MM.1S (cell line): ENCODE measurements around the gene C10orf120.

ENCODE experiments used
- DNase-seq: peaks from one replicate; pipeline ENCODE4 v3.0.0-alpha.2; 2015
- H2AFZ ChIP-seq: fragments of 300-600 bp; sonication (generic); 2 replicates; pipeline ENCODE4 v1.6.0; 2016; ENCODE audit warnings: antibody characterized with exemption, low read length
- H3F3A ChIP-seq: fragments of 300-600 bp; sonication (generic); 2 replicates; pipeline ENCODE4 v1.6.1; 2016; ENCODE audit warnings: mild to moderate bottlenecking, antibody characterized with exemption, low read length, moderate library complexity, mixed read lengths; ENCODE audit not compliant: insufficient read depth
- H3K27ac ChIP-seq: fragments of 300-600 bp; sonication (generic); 2 replicates; pipeline ENCODE4 v1.5.1; 2016; ENCODE audit warnings: mild to moderate bottlenecking, low read length
- H3K27me3 ChIP-seq: fragments of 300-600 bp; sonication (generic); replicated peaks from 2 replicates; pipeline ENCODE4 v1.6.0; 2016; ENCODE audit warnings: low read length; ENCODE audit not compliant: insufficient read depth
- H3K36me3 ChIP-seq: fragments of 300-600 bp; sonication (generic); replicated peaks from 2 replicates; pipeline ENCODE4 v1.6.1; 2016; ENCODE audit warnings: mild to moderate bottlenecking, low read length, mixed read lengths; ENCODE audit not compliant: insufficient read depth
- H3K4me1 ChIP-seq: fragments of 300-600 bp; sonication (generic); 2 replicates; pipeline ENCODE4 v1.6.1; 2016; ENCODE audit warnings: low read length, mixed read lengths
- H3K4me2 ChIP-seq: fragments of 300-600 bp; sonication (generic); 2 replicates; pipeline ENCODE4 v1.6.0; 2016; ENCODE audit warnings: low read depth, low read length
- H3K4me3 ChIP-seq: fragments of 300-600 bp; sonication (generic); 2 replicates; pipeline ENCODE4 v1.5.1; 2016; ENCODE audit warnings: low read length, mixed read lengths
- H3K79me2 ChIP-seq: fragments of 300-600 bp; sonication (generic); 2 replicates; pipeline ENCODE4 v1.6.1; 2016; ENCODE audit warnings: mixed run types, low read length, mixed read lengths
- H3K9ac ChIP-seq: fragments of 300-600 bp; sonication (generic); 2 replicates; pipeline ENCODE4 v1.6.1; 2016; ENCODE audit warnings: low read length, mixed read lengths
- H3K9me2 ChIP-seq: fragments of 300-600 bp; sonication (generic); replicated peaks from 2 replicates; pipeline ENCODE4 v1.6.1; 2016; ENCODE audit warnings: mild to moderate bottlenecking, low read length, mixed read lengths; ENCODE audit not compliant: insufficient read depth
- H3K9me3 ChIP-seq: fragments of 300-600 bp; sonication (generic); replicated peaks from 2 replicates; pipeline ENCODE4 v1.6.1; 2016; ENCODE audit warnings: mild to moderate bottlenecking, low read length, mixed read lengths; ENCODE audit not compliant: insufficient read depth
- H4K20me1 ChIP-seq: fragments of 300-600 bp; sonication (generic); 2 replicates; pipeline ENCODE4 v1.6.1; 2016; ENCODE audit warnings: mild to moderate bottlenecking, low read length, moderate library complexity, mixed read lengths; ENCODE audit not compliant: insufficient read depth
- EZH2 ChIP-seq: fragments of 300-600 bp; sonication (generic); optimal IDR thresholded peaks from 2 replicates; pipeline ENCODE3; 2017; ENCODE audit warnings: low read depth, mild to moderate bottlenecking, antibody characterized with exemption, low read length, mixed read lengths
- EZH2phosphoT487 ChIP-seq: fragments of 300-600 bp; sonication (generic); IDR thresholded peaks from 2 replicates; pipeline ENCODE4 v1.6.1; 2018; ENCODE audit warnings: antibody characterized with exemption, low read length
- TF ChIP-seq, protein P1 (sequence below): fragments of 300-600 bp; sonication (generic); IDR thresholded peaks from 2 replicates; pipeline ENCODE4 v1.5.1; 2016; ENCODE audit warnings: antibody characterized with exemption, low read length, mixed read lengths

The C10orf120 gene

DNA sequence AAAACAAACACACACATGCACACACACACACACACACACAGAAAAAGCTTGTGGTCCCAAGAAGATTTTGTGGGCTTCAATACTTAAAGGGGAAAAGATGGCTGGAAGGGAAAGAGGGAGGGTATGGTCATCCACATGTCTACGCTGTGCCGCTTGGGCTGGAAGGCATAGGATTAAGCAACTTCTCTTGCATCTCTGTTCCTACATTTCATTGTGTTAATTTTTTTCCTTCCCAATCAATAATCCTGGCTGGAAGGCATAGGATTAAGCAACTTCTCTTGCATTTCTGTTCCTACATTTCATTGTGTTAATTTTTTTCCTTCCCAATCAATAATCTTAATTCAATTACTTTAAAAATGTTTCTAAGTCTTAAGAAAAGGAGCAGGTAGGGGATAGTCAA, 30.6 kb downstream of the C10orf120 start:
- Histone ChIP-seq H3K4me2 (no peak overlapping the region), H3K27ac (no peak overlapping the region), H3K4me1 (no peaks in the 10 kb centered on the region), H3K36me3 (no peaks in the 10 kb centered on the region), H3K79me2 (no peaks in the 10 kb centered on the region), H3K9ac (no peak overlapping the region), H3K9me3 (no peaks in the 10 kb centered on the region), H3K4me3 (no peak overlapping the region), H4K20me1 (no peaks in the 10 kb centered on the region), H2AFZ (no peak overlapping the region), H3F3A (no peaks in the 10 kb centered on the region), H3K27me3 (no peaks in the 10 kb centered on the region), H3K9me2 (no peaks in the 10 kb centered on the region)
- TF ChIP-seq EZH2phosphoT487: no peak
- no peak for TF ChIP-seq EZH2
- DNase-seq: no peak

DNA sequence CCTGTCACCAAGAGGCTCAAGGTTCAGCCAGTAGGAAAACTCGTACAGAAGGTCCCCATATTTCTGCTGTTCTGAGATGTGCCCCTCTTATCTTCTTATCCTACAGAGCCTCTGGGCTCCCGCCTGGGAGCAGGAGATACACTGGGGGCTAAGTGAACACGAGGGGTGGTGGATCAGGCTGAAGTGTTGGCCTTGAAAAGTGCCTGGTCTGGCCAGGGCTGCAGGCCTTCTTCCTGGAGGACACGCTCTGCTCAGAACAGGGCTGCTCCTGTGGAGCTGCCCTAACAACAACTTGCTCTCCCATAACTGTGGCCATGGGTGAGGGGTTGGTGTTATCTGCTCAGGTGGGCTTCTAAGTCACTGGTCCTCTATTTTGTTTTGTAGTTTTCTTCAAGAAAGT, 33.7 kb downstream of the C10orf120 start:
- Histone ChIP-seq H3K9me3 (no peaks in the 10 kb centered on the region), H3F3A (no peaks in the 10 kb centered on the region), H3K4me3 (no peak overlapping the region), H4K20me1 (no peaks in the 10 kb centered on the region), H3K9ac (no peak overlapping the region), H3K27me3 (no peaks in the 10 kb centered on the region), H3K79me2 (no peaks in the 10 kb centered on the region), H3K36me3 (no peaks in the 10 kb centered on the region), H3K27ac (no peak overlapping the region), H3K9me2 (no peaks in the 10 kb centered on the region), H3K4me2 (no peak overlapping the region), H2AFZ (no peak overlapping the region), H3K4me1 (no peaks in the 10 kb centered on the region)
- DNase-seq: no peak
- no peak for TF ChIP-seq EZH2phosphoT487
- no peak for TF ChIP-seq EZH2
- TF ChIP-seq, protein P1, sequence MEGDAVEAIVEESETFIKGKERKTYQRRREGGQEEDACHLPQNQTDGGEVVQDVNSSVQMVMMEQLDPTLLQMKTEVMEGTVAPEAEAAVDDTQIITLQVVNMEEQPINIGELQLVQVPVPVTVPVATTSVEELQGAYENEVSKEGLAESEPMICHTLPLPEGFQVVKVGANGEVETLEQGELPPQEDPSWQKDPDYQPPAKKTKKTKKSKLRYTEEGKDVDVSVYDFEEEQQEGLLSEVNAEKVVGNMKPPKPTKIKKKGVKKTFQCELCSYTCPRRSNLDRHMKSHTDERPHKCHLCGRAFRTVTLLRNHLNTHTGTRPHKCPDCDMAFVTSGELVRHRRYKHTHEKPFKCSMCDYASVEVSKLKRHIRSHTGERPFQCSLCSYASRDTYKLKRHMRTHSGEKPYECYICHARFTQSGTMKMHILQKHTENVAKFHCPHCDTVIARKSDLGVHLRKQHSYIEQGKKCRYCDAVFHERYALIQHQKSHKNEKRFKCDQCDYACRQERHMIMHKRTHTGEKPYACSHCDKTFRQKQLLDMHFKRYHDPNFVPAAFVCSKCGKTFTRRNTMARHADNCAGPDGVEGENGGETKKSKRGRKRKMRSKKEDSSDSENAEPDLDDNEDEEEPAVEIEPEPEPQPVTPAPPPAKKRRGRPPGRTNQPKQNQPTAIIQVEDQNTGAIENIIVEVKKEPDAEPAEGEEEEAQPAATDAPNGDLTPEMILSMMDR: no peak

DNA sequence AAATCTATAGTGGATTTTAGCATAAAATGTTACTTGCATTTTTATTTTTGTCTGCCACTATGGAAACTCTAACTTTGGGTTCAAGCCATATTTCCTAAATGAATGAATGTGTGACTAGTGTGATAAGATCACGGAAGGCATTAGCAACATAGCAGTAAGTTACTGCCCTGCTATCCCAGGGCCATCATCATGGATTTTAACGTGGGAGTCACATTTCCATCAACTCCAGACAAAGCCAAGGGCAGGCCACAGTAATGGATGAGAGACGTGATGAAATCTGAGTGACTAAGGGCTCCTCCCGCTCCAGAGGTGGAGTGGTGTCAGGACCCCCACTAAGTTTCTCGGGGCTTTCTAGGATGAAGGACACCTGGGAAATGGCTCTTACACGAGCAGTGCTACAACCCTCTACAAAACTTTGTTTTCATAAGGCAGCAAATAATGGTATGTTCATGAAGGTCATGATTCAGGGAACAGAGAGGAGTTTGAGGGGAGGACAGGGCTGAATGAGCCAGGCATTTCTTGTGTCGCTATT, 34.3 kb downstream of the C10orf120 start:
- Histone ChIP-seq H3K4me2 (no peak overlapping the region), H3K9me2 (no peaks in the 10 kb centered on the region), H3K36me3 (no peaks in the 10 kb centered on the region), H3K9ac (no peak overlapping the region), H3K4me1 (no peaks in the 10 kb centered on the region), H3K9me3 (no peaks in the 10 kb centered on the region), H3K4me3 (no peak overlapping the region), H3K27me3 (no peaks in the 10 kb centered on the region), H3K27ac (no peak overlapping the region), H3F3A (no peaks in the 10 kb centered on the region), H2AFZ (no peak overlapping the region), H4K20me1 (no peaks in the 10 kb centered on the region), H3K79me2 (no peaks in the 10 kb centered on the region)
- DNase-seq: no peak
- TF ChIP-seq, protein P1: no peak
- TF ChIP-seq EZH2phosphoT487 (no peak), EZH2 (no peak)

DNA sequence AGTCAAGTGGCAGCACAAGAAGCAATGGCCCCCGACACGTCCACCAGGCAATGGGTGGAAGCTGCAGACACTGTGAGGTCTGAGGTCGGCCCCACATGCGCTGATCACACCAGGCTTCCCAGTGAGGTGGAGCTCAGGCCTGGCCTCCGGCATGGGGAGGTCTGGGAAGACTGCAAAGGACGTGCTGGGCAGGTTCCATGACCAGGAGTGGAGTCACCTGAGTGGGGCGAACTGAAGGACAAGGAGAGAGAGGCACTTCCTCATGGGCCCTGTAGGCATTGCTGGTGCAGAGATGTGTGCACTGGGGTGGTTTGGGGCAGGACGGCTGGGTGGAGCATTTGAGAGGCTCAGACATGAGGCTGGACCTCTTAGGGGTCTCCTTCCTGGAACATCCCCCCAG, 35.1 kb downstream of the C10orf120 start:
- Histone ChIP-seq H3K4me2 (no peak overlapping the region), H3K27me3 (no peaks in the 10 kb centered on the region), H3K9me2 (no peaks in the 10 kb centered on the region), H3K79me2 (no peaks in the 10 kb centered on the region), H3K9me3 (no peaks in the 10 kb centered on the region), H2AFZ (no peak overlapping the region), H4K20me1 (no peaks in the 10 kb centered on the region), H3K9ac (no peak overlapping the region), H3K27ac (no peak overlapping the region), H3K36me3 (no peaks in the 10 kb centered on the region), H3K4me3 (no peak overlapping the region), H3K4me1 (no peaks in the 10 kb centered on the region), H3F3A (no peaks in the 10 kb centered on the region)
- TF ChIP-seq EZH2phosphoT487 (no peak), EZH2 (no peak)
- TF ChIP-seq, protein P1: no peak
- no peak for DNase-seq
